Coronary artery (tissue), 2 donors: ENCODE results near the gene SNX5.

Experiments used
- DNase-seq: peaks from one replicate; pipeline ENCODE4 v3.0.0-alpha.2; 2017; ENCODE audit warnings: low spot score
- H3K27ac ChIP-seq, 2 donors: fragments of 200-600 bp; sonication (generic); one replicate each; pipeline ENCODE4 v1.5.1; 2016 to 2019
- H3K4me3 ChIP-seq: fragments of 200-600 bp; sonication (generic); 2 replicates; pipeline ENCODE4 v1.5.1; 2016; ENCODE audit warnings: mild to moderate bottlenecking, moderate library complexity
- TF ChIP-seq, protein P1 (sequence below): fragments of 200-600 bp; sonication (generic); IDR thresholded peaks from one replicate; pipeline ENCODE4 v1.5.1; 2019; ENCODE audit warnings: antibody characterized with exemption

SNX5 gene

DNA sequence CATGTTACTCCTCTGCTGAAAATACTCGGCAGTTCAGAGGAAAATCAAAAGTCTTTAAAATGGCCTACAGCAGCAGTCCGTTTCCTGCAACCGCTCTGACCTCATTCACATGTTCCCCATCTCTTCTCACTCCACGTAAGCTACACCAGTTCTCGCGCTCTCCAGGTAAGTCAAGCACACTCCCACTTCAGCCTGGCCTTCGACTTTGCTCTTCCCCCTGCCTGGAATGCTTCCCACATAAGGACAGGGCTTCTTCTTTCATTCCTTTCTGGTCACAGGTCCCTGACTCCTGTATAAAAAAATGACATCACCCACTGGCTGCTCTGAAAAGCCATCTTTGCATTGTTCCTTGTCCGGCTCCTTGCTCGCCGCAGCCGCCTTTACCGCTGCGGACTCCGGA, 42.9 kb upstream of the SNX5 start:
- TF ChIP-seq, protein P1, sequence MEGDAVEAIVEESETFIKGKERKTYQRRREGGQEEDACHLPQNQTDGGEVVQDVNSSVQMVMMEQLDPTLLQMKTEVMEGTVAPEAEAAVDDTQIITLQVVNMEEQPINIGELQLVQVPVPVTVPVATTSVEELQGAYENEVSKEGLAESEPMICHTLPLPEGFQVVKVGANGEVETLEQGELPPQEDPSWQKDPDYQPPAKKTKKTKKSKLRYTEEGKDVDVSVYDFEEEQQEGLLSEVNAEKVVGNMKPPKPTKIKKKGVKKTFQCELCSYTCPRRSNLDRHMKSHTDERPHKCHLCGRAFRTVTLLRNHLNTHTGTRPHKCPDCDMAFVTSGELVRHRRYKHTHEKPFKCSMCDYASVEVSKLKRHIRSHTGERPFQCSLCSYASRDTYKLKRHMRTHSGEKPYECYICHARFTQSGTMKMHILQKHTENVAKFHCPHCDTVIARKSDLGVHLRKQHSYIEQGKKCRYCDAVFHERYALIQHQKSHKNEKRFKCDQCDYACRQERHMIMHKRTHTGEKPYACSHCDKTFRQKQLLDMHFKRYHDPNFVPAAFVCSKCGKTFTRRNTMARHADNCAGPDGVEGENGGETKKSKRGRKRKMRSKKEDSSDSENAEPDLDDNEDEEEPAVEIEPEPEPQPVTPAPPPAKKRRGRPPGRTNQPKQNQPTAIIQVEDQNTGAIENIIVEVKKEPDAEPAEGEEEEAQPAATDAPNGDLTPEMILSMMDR = no peak
- Histone ChIP-seq H3K27ac (no peak overlapping the region), H3K4me3 (no peak overlapping the region)
- no peak for DNase-seq

DNA sequence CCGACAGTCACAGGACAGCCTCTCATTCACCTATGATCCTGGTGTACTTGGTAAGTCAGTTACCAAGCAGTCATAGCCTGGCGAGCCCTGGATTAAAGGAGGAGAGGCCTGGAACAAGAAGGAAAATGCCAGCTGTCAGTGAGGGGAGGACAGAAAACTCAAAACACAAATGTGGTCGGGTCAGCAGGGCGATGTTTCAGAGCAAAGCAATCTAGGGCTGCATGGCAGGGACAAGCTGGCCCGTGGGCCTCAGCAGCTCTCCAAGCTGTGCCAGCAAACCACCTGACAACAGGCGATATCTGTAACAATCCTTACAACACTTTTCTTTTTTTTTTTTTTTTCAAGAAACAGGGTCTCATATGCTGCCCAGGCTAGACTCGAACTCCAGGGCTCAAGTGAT, 40.5 kb upstream of the SNX5 start:
- TF ChIP-seq, protein P1 = no peak
- Histone ChIP-seq H3K4me3 (no peak overlapping the region), H3K27ac (no peak overlapping the region)
- no peak for DNase-seq

DNA sequence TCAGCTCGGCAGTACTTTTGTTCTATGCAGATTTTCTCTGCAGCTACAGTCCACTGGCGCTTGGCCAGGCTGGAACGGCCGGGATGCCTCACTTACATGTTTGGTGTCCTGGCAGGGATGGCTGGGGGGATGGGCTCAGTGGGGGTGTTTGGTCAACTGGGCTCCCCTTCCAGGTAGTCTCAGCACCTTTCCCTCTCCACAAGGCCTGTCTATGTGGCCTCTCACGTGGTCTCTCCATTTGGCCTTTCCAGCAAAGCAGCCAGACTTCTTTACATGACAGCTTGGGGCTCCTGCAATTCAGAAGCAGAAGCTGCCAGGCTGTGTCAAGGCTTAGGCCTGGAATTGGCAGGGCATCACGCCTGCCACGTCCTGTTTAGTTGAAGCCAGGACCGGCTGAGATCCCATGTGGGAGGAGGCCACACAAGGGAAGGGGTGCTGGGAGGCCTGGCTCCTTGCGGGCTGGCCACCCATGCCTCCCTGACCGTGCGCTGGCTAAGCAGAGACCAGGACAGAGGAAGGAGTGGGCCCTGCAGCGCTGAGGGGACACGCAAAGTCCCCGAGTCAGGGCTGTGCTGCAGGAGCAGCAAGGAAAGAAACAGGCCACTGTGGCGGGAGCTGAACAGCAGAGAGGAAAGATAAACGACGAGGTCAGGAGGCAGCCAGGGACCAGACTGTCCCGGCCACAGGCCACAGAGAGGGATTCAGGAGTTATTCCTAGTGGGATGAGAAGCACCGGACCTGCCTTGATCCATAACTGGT, 39.1 kb upstream of the SNX5 start:
- DNase-seq = no peak
- Histone ChIP-seq H3K27ac (no peak overlapping the region), H3K4me3 (no peak overlapping the region)
- TF ChIP-seq, protein P1 = no peak

DNA sequence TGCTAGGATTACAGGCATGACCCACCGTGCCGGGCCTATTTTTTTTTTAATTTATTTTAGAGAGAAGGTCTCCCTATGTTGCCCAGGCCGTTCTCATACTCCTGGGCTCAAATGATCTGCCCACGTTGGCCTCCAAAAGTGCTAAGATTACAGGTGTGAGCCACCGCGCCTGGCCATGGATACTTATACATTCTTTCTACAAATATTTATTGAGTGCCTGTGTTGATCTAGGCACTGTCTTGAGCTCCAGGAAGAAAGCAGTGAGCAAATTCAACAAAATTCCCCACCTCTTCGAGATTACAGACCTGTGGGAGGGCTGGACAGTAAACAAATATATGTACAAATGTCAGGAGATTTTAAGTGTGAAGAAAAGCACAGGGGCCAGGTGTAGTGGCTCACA, 38.1 kb upstream of the SNX5 start:
- Histone ChIP-seq H3K27ac (no peak overlapping the region), H3K4me3 (no peak overlapping the region)
- DNase-seq = no peak
- TF ChIP-seq, protein P1 = no peak

DNA sequence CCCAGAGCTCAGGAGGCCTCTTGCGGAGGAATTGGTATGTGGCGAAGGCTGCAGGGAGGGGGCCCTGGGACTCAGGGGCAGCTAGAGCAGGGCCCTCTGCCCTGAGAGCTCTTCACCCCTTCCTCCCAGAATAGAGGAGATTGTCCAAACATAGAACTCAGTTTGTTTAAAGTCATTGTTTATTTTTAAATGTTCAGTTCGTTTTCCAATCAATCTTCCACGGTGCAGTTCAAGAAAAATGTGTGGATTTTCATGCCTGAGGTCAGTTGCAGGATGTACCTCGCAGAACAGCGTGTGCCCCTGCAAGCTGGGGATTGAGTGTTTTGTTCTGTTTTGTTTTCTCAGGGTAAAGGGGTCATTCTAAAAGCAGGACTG, 37.4 kb upstream of the SNX5 start:
- no peak overlapping the region for H3K27ac ChIP-seq
- TF ChIP-seq, protein P1 = no peak
- no peak for DNase-seq
- no peak overlapping the region for H3K4me3 ChIP-seq

DNA sequence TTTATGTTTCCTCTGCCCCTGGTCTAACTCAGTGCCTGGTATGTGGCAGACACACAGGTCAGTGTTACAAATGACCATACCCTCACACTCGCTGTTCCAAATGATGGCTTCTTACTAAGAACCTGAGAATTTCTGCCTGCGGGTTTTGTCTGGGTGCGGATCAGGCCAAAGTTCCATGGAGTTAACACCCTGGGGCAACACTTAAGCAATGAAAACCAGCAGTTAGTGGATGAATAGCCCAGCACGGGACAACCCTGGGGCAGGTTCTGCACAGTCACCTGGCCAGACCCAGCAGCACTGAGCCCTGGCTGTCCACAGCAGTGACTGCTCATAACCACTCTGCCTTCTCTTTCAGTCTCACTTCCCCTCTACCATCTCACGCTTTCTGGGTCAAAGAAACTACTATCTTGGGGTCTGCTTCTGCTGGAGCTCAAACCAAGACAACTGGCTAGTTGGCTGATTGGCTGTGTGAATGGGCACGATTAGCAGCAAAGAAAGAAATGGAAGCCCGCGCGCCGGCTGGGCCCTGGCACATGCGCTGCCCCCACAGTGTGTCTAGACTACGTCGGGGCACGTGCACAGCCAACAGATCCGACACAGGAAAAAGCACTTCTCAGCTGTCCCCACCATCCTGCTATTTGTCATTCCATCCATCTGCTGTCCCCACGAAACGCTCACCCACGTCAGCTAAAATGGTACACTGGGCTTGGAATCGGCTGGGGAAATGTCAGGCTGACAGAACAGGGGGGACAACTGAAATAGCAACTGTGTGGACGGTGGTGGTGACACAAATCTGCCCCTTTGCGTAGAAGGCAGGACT, 36.8 kb upstream of the SNX5 start:
- no peak for DNase-seq
- TF ChIP-seq, protein P1 = no peak
- H3K27ac ChIP-seq = no peak overlapping the region
- no peak overlapping the region for H3K4me3 ChIP-seq
